ENCODE data around the gene SORL1. TPM values are rescaled to one million over a fixed set of nuclear protein-coding genes. Genes with fewer than 3 reads are reported as not detected.

The SORL1 gene
- total and polyA plus RNA-seq, 2 of the 8 experiments (the other 6 are each of a cell fraction or from before 2014, with no cell fraction given): 38.1 to 65.5 TPM

GRCh38 chr11:121517996-121518395, 65.9 kb downstream of the SORL1 start (continued):
- TF ChIP-seq, protein P1, sequence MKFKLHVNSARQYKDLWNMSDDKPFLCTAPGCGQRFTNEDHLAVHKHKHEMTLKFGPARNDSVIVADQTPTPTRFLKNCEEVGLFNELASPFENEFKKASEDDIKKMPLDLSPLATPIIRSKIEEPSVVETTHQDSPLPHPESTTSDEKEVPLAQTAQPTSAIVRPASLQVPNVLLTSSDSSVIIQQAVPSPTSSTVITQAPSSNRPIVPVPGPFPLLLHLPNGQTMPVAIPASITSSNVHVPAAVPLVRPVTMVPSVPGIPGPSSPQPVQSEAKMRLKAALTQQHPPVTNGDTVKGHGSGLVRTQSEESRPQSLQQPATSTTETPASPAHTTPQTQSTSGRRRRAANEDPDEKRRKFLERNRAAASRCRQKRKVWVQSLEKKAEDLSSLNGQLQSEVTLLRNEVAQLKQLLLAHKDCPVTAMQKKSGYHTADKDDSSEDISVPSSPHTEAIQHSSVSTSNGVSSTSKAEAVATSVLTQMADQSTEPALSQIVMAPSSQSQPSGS (IDR thresholded peaks at IDR 0.05; ENCODE audit: low read length): no peak
- TF ChIP-seq USF2 (IDR thresholded peaks at IDR 0.05; ENCODE audit: low read length) (no peak), RFX5 (IDR thresholded peaks at IDR 0.05; ENCODE audit: borderline replicate concordance, low read depth, low read length) (no peak), FOSL1 (IDR thresholded peaks at IDR 0.05; ENCODE audit: insufficient read depth, low read depth, low read length) (no peak)

Data from H1 (cell line).